Thymus (tissue), 11 donors: ENCODE data around the gene GAL3ST2. TPM values are rescaled to one million over a fixed set of nuclear protein-coding genes. Genes with fewer than 3 reads are reported as not detected.

ENCODE experiments used
- DNase-seq, 9 donors: peaks; one replicate each; pipeline ENCODE4 v3.0.0-alpha.2; 2013; ENCODE audit warnings: low spot score in 9 of 9, low read depth in 6 of 9, missing footprints in 1 of 9
- H3K27ac ChIP-seq, 2 donors: one replicate each; pipeline ENCODE4 v1.5.1; 2013; ENCODE audit warnings: control low read depth in 1 of 2, low read depth in 1 of 2, low read length in 1 of 2, mild to moderate bottlenecking in 1 of 2, moderate library complexity in 1 of 2
- H3K27me3 ChIP-seq, 2 donors: one replicate each; pipeline ENCODE4 v1.5.1; 2013; ENCODE audit warnings: low read length in 1 of 2; ENCODE audit not compliant: control insufficient read depth in 2 of 2, insufficient read depth in 1 of 2
- H3K36me3 ChIP-seq, 2 donors: one replicate each; pipeline ENCODE4 v1.5.1; 2013; ENCODE audit warnings: low read length in 1 of 2, mild to moderate bottlenecking in 1 of 2, moderate library complexity in 1 of 2; ENCODE audit not compliant: control insufficient read depth in 2 of 2, insufficient read depth in 2 of 2
- H3K4me1 ChIP-seq, 2 donors: one replicate each; pipeline ENCODE4 v1.5.1; 2013; ENCODE audit warnings: low read length in 2 of 2; ENCODE audit not compliant: control insufficient read depth in 2 of 2, insufficient read depth in 2 of 2
- H3K4me3 ChIP-seq, 2 donors: one replicate each; pipeline ENCODE4 v1.5.1; 2013; ENCODE audit warnings: low read length in 2 of 2, control low read depth in 1 of 2, mild to moderate bottlenecking in 1 of 2
- H3K9me3 ChIP-seq, 2 donors: one replicate each; pipeline ENCODE4 v1.5.1; 2013; ENCODE audit warnings: low read length in 1 of 2, mild to moderate bottlenecking in 1 of 2; ENCODE audit not compliant: control insufficient read depth in 2 of 2, insufficient read depth in 1 of 2
- WGBS: extraction: QIAGEN DNeasy Blood & Tissue Kit; methylation state at CpG from one replicate; pipeline ENCODE4 v1.1.7; 2013; 5-methylcytosine and 5-hydroxymethylcytosine counted together
- polyA plus RNA-seq: library from polyadenylated mRNA; stranded (reverse); fragments of 200-250 nt; gene quantifications from one replicate; pipeline ENCODE4 v1.2.3, GENCODE V29; 2013
- total RNA-seq: library from RNA; stranded (reverse); fragments of 120-200 nt; gene quantifications from one replicate; pipeline ENCODE4 v1.2.4, GENCODE V29; 2013
- donor health status: healthy.

Gene GAL3ST2
- total and polyA plus RNA-seq, 2 donors, result 0.02 to 0.09 TPM

GRCh38 chr2:241844066-241844728 lies 67.6 kb downstream of the GAL3ST2 start:
- H3K27ac ChIP-seq, result peak overlapping the region in 1 of 2 donors; percentile 59
- peaks cover 18 to 25% of the 10 kb centered on the region in 2 donors for H3K4me1 ChIP-seq
- peak overlapping the region; percentile 26 to 53 for H3K4me3 ChIP-seq
- H3K9me3 ChIP-seq, result peaks cover 0 to 3% of the 10 kb centered on the region in 2 donors
- DNase-seq, result peak in 1 of 9 donors; percentile 68
- peaks cover 0 to 24% of the 10 kb centered on the region in 2 donors for H3K27me3 ChIP-seq
- 7% methylated on average over 65 of the region's 65 CpGs for WGBS
- H3K36me3 ChIP-seq, result no peaks in the 10 kb centered on the region

- DNase-seq, result no peak
- H3K9me3 ChIP-seq, result peaks cover 0 to 3% of the 10 kb centered on the region in 2 donors
- H3K4me3 ChIP-seq, result no peak overlapping the region
- peaks cover 0 to 24% of the 10 kb centered on the region in 2 donors for H3K27me3 ChIP-seq
- 92% methylated on average over 37 of the region's 37 CpGs for WGBS
- H3K27ac ChIP-seq, result no peak overlapping the region
- peaks cover 0 to under 1% of the 10 kb centered on the region in 2 donors for H3K36me3 ChIP-seq
- H3K4me1 ChIP-seq, result peaks cover 18 to 25% of the 10 kb centered on the region in 2 donors
Observed at GRCh38 chr2:241844831-241845578, 68.4 kb downstream of the GAL3ST2 start.

GRCh38 chr2:241846406-241846805 lies 69.8 kb downstream of the GAL3ST2 start:
- no peak for DNase-seq

DNA sequence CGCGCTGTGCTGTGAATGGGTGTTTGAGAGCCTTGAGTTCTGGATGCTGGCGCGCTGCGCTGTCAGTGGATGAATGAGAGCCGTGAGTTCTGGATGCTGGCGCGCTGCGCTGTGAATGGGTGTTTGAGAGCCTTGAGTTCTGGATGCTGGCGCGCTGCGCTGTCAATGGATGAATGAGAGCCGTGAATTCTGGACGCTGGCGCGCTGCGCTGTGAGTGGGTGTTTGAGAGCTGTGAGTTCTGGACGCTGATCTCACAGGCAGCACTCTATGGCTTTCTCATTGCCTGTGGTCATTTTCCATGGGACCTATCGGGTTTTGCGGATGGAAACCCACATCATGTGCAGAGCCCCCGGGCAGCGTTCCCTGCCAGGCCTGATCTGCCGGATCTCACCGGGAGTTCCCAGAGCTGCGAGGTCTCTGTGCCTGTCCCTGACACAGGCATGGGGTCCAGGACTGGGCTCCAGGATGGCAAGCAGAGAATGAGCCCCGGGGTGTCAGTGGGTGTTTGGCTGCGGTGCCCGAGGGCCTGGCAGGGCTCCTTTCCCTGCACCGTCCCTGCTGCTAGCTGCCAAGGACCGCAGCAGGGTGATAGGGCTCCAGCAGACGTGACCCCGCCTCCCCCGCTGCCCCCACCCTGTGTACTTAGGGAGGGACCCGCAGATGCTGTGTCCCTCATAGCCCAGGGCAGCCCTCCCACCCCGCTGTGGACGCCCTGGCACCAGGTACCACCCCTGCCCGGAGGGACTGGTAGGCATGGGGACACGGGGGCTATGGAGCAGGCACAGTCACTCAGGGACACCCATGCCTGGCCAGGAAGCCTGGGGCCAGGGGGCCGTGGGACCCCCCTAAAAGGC lies 72.4 kb downstream of the GAL3ST2 start:
- peaks cover 0 to 12% of the 10 kb centered on the region in 2 donors for H3K27me3 ChIP-seq
- H3K27ac ChIP-seq, result no peak overlapping the region
- DNase-seq, result no peak
- H3K4me1 ChIP-seq, result peaks cover 10 to 13% of the 10 kb centered on the region in 2 donors
- H3K4me3 ChIP-seq, result no peak overlapping the region
- 97% methylated on average over 39 of the region's 39 CpGs for WGBS
- H3K9me3 ChIP-seq, result no peaks in the 10 kb centered on the region
- H3K36me3 ChIP-seq, result peaks cover 8 to 22% of the 10 kb centered on the region in 2 donors

More at GRCh38 chr2:241846406-241846805, 69.8 kb downstream of the GAL3ST2 start:
- no peak overlapping the region for H3K27ac ChIP-seq
- peaks cover 0 to 24% of the 10 kb centered on the region in 2 donors for H3K27me3 ChIP-seq
- peaks cover 18 to 25% of the 10 kb centered on the region in 2 donors for H3K4me1 ChIP-seq
- no peak overlapping the region for H3K4me3 ChIP-seq
- WGBS, result 97% methylated on average over 22 of the region's 22 CpGs
- peaks cover 0 to under 1% of the 10 kb centered on the region in 2 donors for H3K9me3 ChIP-seq
- H3K36me3 ChIP-seq, result peaks cover 5 to 14% of the 10 kb centered on the region in 2 donors

GRCh38 chr2:241849616-241850543 lies 73.3 kb downstream of the GAL3ST2 start:
- no peak for DNase-seq

GRCh38 chr2:241850544-241851324 lies 74.1 kb downstream of the GAL3ST2 start:
- Histone ChIP-seq H3K9me3 (no peaks in the 10 kb centered on the region), H3K27me3 (no peaks in the 10 kb centered on the region), H3K27ac (no peak overlapping the region), H3K4me1 (peaks cover 0 to 8% of the 10 kb centered on the region in 2 donors), H3K36me3 (peaks cover 13 to 22% of the 10 kb centered on the region in 2 donors), H3K4me3 (no peak overlapping the region)
- WGBS, result 97% methylated on average over 27 of the region's 27 CpGs
- DNase-seq, result no peak

More at GRCh38 chr2:241849616-241850543, 73.3 kb downstream of the GAL3ST2 start:
- Histone ChIP-seq H3K4me3 (no peak overlapping the region), H3K9me3 (no peaks in the 10 kb centered on the region), H3K27me3 (peaks cover 0 to 4% of the 10 kb centered on the region in 2 donors), H3K4me1 (peaks cover 6 to 10% of the 10 kb centered on the region in 2 donors), H3K27ac (no peak overlapping the region), H3K36me3 (peaks cover 9 to 22% of the 10 kb centered on the region in 2 donors)
- 97% methylated on average over 16 of the region's 16 CpGs for WGBS

GRCh38 chr2:241851325-241852115 lies 74.9 kb downstream of the GAL3ST2 start:
- Histone ChIP-seq H3K4me3 (no peak overlapping the region), H3K27me3 (no peaks in the 10 kb centered on the region), H3K36me3 (peaks cover 13 to 22% of the 10 kb centered on the region in 2 donors), H3K27ac (no peak overlapping the region), H3K9me3 (no peaks in the 10 kb centered on the region), H3K4me1 (peaks cover 0 to 6% of the 10 kb centered on the region in 2 donors)
- 96% methylated on average over 26 of the region's 26 CpGs for WGBS
- no peak for DNase-seq
